AG04449 (cell line): ENCODE measurements around the gene PRRC2C.
A peak's percentile ranks its signal among the peaks of the same experiment; 100 is the strongest.

Experiments used
- CTCF ChIA-PET: fragments of 350-600 bp; formaldehyde crosslinking; extraction: SDS; loops from one replicate; lab custom pipeline; 2021; ENCODE audit warnings: antibody characterized with exemption; lab: Yijun Ruan, JAX
- POLR2A ChIA-PET: fragments of 400-600, 350-600 bp; formaldehyde crosslinking; extraction: SDS; loops from one replicate; lab custom pipeline; 2020; ENCODE audit warnings: antibody characterized with exemption, inconsistent platforms; lab: Yijun Ruan, JAX
- DNase-seq: peaks from one replicate; pipeline ENCODE4 v3.0.0-alpha.2; 2010; ENCODE audit warnings: low read depth, low spot score
- H3K4me3 ChIP-seq: 2 replicates; pipeline ENCODE4 v1.5.1; 2011; ENCODE audit warnings: low read depth, mild to moderate bottlenecking, control low read depth, low read length
- CTCF ChIP-seq: IDR thresholded peaks from one replicate; pipeline ENCODE4 v1.5.1; 2011; ENCODE audit warnings: mild to moderate bottlenecking, moderate library complexity, low read length, control low read depth, inconsistent platforms; ENCODE audit not compliant: insufficient read depth; ENCODE audit errors: missing control alignments

The PRRC2C gene

GRCh38 chr1:171582589-171582988, 97.3 kb downstream of the PRRC2C start:
- CTCF ChIA-PET, result interaction anchor here (0.7 kb wide), 1 partner anchor 18 kb away, joined by 3 read pairs; no protein-coding TSS in a partner anchor
- no peak overlapping the region for H3K4me3 ChIP-seq
- no peak for TF ChIP-seq CTCF
- no peak for DNase-seq
- POLR2A ChIA-PET, result no interaction called here

- no peak for DNase-seq
- no peak for TF ChIP-seq CTCF
- no peak overlapping the region for H3K4me3 ChIP-seq
- ChIA-PET CTCF (interaction anchor here (0.8 to 1.4 kb wide), 3 partner anchors 16 to 402 kb away, joined by 3 to 5 read pairs (median 3); no protein-coding TSS in a partner anchor), POLR2A (no interaction called here)
Observed at GRCh38 chr1:171583591-171584201, 98.4 kb downstream of the PRRC2C start.

GRCh38 chr1:171585715-171586114, 100.4 kb downstream of the PRRC2C start:
- POLR2A ChIA-PET, result no interaction called here
- CTCF ChIA-PET, result no interaction called here
- H3K4me3 ChIP-seq, result no peak overlapping the region
- DNase-seq, result no peak
- no peak for TF ChIP-seq CTCF

GRCh38 chr1:171588230-171588629, 102.9 kb downstream of the PRRC2C start:
- H3K4me3 ChIP-seq, result no peak overlapping the region
- no peak for TF ChIP-seq CTCF
- ChIA-PET CTCF (interaction anchor here (1.0 to 1.1 kb wide), 2 partner anchors 11 to 12 kb away, joined by 3 to 4 read pairs; no protein-coding TSS in a partner anchor), POLR2A (no interaction called here)
- no peak for DNase-seq

- POLR2A ChIA-PET, result no interaction called here
- no peak for TF ChIP-seq CTCF
- CTCF ChIA-PET, result no interaction called here
Observed at GRCh38 chr1:171590022-171590421, 104.7 kb downstream of the PRRC2C start.

GRCh38 chr1:171595324-171595723, 110.0 kb downstream of the PRRC2C start:
- ChIA-PET CTCF (interaction anchor here (0.8 to 1.7 kb wide), 3 partner anchors 59 to 388 kb away, joined by 3 to 4 read pairs (median 3); no protein-coding TSS in a partner anchor), POLR2A (no interaction called here)
- DNase-seq, result peak; percentile 10
- TF ChIP-seq CTCF, result no peak
- H3K4me3 ChIP-seq, result no peak overlapping the region

More at GRCh38 chr1:171590022-171590421, 104.7 kb downstream of the PRRC2C start:
- peak; percentile 28 for DNase-seq
- no peak overlapping the region for H3K4me3 ChIP-seq
